SH-SY5Y (cell line): Measurements from ENCODE around the gene PCNX1.

Experiments used
- GATA2 ChIP-seq: IDR thresholded peaks from 2 replicates; pipeline ENCODE4 v1.6.1; 2011; ENCODE audit warnings: mild to moderate bottlenecking, low read depth, low read length
- GATA3 ChIP-seq: IDR thresholded peaks from 2 replicates; pipeline ENCODE4 v1.6.1; 2011; ENCODE audit warnings: low read depth, mild to moderate bottlenecking, low read length, moderate library complexity

GRCh38 chr14:70891737-70892136 lies 15.5 kb upstream of the PCNX1 start:
- no peak for TF ChIP-seq GATA2
- TF ChIP-seq GATA3, result no peak
